NCI-H146 (cell line): ENCODE measurements around the gene PITPNB.
A peak's percentile ranks its signal among the peaks of the same experiment; 100 is the strongest.

Experiments used
- DNase-seq: peaks from one replicate; lab custom pipeline; 2025; lab: John Stamatoyannopoulos, UW

PITPNB gene

GRCh38 chr22:27919222-27919941, at the start of gene PITPNB:
Gene PITPNB (minus strand): TSS chr22:27919256. CDS start chr22:27919191, 65 bp downstream.
- DNase-seq: peak; percentile 94

GRCh38 chr22:27966168-27967064, 47.4 kb upstream of the PITPNB start:
- no peak for DNase-seq

- DNase-seq: peak; percentile 14
Observed at GRCh38 chr22:27962268-27963044, 43.4 kb upstream of the PITPNB start.

- no peak for DNase-seq
Observed at GRCh38 chr22:27961680-27962079, 42.6 kb upstream of the PITPNB start.

GRCh38 chr22:27961182-27961581, 42.1 kb upstream of the PITPNB start:
- no peak for DNase-seq

- no peak for DNase-seq
Observed at GRCh38 chr22:27959335-27960090, 40.5 kb upstream of the PITPNB start.

GRCh38 chr22:27952779-27953178, 33.7 kb upstream of the PITPNB start:
- no peak for DNase-seq

- DNase-seq: no peak
Observed at GRCh38 chr22:27952091-27952490, 33.0 kb upstream of the PITPNB start.

GRCh38 chr22:27949421-27949820, 30.4 kb upstream of the PITPNB start:
- no peak for DNase-seq

- DNase-seq: no peak
Observed at GRCh38 chr22:27948569-27948968, 29.5 kb upstream of the PITPNB start.

- no peak for DNase-seq
Observed at GRCh38 chr22:27947448-27947847, 28.4 kb upstream of the PITPNB start.

- DNase-seq: no peak
Observed at GRCh38 chr22:27941143-27941542, 22.1 kb upstream of the PITPNB start.

- DNase-seq: peak; percentile 3
Observed at GRCh38 chr22:27937453-27937852, 18.4 kb upstream of the PITPNB start.

GRCh38 chr22:27935897-27936296, 16.8 kb upstream of the PITPNB start:
- DNase-seq: no peak

GRCh38 chr22:27934069-27934468, 15.0 kb upstream of the PITPNB start:
- no peak for DNase-seq

GRCh38 chr22:27933186-27933983, 14.3 kb upstream of the PITPNB start:
- no peak for DNase-seq

- no peak for DNase-seq
Observed at GRCh38 chr22:27930331-27931060, 11.4 kb upstream of the PITPNB start.

- no peak for DNase-seq
Observed at GRCh38 chr22:27927608-27928007, 8.6 kb upstream of the PITPNB start.

GRCh38 chr22:27925331-27925730, 6.3 kb upstream of the PITPNB start:
- no peak for DNase-seq
